Activated T-cell treated with anti-CD3 and anti-CD28 coated beads for 4 hours (primary cell): ENCODE results near the gene RELN.

Experiments used
- DNase-seq: peaks from one replicate; pipeline ENCODE4 v3.0.0-alpha.2; 2020

The RELN gene

DNA sequence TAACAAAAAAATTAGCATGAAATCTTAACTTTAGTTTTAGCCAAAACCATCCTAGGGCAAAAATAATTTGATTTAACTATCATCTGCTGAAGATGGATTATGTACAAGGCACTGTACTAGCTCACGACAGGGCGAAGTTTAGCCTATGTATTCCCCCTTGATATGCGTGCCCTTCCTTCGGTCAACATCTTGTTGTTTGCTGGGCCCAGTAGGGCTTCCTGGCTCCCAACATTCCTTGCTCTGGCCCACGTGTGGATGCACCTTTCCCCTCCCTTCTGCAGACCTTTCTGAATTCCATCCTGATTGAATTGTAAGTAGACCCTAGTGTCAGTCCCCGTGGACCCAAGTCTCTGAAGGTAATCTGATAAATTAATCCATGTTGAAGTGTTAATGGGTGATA lies 212.0 kb downstream of the RELN start:
- DNase-seq: no peak

DNA sequence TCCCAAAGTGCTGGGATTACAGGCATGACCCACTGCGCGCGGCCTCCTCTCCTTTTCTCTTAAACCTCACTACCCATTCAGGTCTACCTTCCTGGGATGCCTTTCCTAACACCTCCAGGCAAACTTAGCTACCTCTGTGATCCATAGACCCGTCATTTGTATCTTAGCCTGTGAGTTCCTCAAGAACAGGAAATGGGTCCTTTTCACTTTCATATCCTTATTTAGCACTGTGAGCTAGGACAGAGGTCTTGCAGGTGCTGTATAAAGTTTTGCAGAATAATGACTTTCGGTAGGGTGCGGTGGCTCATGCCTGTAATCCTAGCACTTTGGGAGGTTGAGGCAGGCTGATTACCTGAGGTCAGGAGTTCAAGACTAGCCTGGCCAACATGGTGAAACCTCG lies 215.7 kb downstream of the RELN start:
- no peak for DNase-seq

GRCh38 chr7:103772171-103772773 lies 217.2 kb downstream of the RELN start:
- no peak for DNase-seq

- no peak for DNase-seq
Observed at GRCh38 chr7:103771294-103771693, 218.2 kb downstream of the RELN start.

DNA sequence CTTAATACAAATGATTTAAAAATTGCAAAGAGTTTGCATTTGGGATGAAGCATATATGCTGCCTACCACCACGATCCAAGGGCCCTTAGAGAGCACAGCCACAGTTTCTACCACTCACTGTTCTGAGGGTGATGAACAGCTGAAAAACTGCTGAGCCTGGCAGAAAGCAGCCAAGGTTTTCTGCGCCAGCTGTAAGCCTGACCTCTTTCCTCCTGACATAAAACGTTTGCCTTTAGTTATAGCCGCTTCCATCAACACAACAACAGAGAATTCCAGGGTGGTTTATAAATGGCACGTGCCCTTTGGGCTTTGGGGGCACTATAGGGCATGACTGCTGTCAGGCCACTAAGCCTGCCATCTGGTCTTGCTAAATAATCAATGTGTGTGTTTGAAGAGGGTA lies 222.8 kb downstream of the RELN start:
- no peak for DNase-seq

DNA sequence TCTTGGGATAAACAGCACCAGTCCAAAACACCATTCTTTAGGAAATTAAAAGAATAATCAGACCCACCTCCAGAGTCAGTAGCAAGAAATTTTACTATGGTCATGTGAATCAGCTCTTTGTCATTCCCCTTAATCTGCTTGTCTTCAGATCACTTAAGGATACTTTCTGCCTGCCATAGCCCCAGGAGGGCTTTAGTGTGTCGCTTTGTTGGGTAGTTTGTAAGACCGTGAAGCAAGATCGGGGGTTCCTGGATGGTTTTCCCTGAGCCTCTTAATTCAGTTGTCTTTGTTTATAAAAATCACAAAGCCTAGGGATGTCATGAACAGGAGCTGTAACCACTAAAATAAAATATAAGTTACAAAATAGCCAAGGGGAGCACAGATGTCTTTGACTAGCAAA lies 223.6 kb downstream of the RELN start:
- DNase-seq: no peak

GRCh38 chr7:103764901-103765300 lies 224.6 kb downstream of the RELN start:
- DNase-seq: no peak

- no peak for DNase-seq
Observed at GRCh38 chr7:103762877-103763276, 226.6 kb downstream of the RELN start.

- no peak for DNase-seq
Observed at GRCh38 chr7:103762065-103762760, 227.2 kb downstream of the RELN start.

DNA sequence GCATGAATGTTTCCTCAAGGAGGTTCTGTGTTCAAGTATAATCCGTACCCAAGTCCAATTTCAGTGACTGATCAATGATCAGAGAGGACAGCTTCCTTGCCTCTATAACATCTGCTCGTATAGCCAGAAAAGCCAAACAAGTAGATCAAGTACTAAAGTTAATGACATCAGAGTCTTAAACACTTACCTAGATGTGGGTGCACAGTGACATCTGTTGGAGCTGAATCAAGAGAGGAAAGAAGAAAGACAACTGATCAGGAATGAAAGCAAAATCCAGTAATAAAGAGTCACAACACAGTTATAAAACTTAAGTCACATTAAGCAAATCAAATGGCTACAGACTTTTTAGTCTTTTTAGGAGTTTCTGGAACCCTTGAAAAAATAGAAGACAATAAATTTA lies 236.5 kb downstream of the RELN start:
- DNase-seq: no peak

- no peak for DNase-seq
Observed at GRCh38 chr7:103751311-103751880, 238.1 kb downstream of the RELN start.

DNA sequence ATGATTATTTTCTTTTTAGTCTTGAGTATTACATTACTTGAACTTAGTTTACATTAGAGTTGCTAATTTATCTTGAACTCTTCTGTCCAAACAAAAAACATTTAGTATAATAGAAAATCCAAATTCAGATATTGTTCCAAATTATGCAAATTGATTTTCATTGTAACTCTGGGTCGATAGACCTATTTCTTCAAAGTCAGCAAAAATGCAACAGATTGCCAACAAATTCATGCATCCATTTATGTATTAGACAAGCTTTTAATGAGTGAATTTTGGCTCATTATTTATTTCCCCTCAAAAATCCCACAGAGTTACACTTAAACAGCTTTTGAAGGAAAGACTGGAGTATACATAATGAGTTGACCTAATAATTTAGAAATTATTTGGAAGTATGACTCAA lies 240.8 kb downstream of the RELN start:
- no peak for DNase-seq

DNA sequence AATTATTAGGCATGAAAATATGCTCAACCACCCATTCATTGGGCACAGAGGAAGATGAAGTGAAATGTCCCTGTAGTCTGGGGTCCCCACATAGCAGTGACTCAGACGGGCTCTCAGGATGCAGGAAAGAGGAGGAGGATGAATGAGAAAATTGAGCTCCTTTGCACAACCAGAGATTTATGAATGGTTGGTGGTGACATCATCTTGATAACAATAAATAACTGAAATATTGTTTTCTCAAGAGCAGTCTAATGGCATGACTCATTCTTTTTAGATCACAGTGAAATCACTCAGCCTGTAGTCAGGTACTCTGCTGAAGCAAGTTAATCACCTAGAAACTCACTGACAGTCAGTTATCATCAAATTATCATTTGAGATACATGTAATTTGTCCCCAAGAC lies 254.1 kb downstream of the RELN start:
- DNase-seq: no peak

DNA sequence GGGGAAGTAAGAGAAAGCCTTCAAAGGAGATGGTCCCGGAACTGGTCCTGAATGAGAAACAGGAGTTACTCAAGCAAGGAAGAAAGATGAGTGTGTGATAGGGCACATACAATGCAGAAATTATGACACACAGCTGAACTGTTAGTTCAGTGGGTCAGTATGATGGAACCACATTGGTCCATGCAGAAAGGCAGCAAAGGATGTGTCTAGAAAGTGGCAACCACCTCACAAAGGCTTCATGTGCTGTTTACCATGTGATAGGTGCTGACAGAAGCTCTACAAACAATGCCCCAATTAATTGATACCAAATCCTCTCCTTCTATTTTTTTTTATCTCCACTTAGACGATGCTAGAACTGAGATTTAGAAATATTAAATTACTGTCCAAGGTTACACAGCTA lies 258.3 kb downstream of the RELN start:
- no peak for DNase-seq

- no peak for DNase-seq
Observed at GRCh38 chr7:103729026-103729425, 260.4 kb downstream of the RELN start.

DNA sequence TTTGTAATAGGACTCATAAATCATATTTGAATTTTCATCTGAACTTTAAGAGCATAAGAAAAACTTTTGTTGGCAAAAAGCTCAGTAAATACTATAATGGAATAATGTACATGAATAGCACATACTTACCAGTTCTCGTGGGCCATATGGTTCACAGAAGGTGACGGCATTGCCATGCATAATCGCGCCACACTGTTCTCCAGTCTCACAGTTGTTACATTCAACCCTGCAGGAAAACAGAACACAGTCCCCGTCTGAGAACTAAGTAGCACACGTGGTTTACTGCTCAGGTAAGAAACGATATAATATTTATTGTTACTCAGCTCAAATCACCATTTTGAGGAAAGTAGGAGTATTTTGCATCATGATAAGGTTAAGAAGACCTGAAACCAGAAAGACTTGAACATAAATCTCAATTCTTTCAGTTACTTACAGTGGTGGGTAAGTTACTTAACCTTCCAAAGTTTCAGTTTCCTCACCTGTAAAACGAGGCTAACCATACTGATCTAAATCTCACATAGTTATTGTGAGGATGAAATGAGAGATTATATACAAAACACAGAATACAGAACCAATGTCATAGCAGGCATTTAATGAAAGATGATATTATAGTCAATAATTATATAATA lies 261.4 kb downstream of the RELN start:
- DNase-seq: no peak

DNA sequence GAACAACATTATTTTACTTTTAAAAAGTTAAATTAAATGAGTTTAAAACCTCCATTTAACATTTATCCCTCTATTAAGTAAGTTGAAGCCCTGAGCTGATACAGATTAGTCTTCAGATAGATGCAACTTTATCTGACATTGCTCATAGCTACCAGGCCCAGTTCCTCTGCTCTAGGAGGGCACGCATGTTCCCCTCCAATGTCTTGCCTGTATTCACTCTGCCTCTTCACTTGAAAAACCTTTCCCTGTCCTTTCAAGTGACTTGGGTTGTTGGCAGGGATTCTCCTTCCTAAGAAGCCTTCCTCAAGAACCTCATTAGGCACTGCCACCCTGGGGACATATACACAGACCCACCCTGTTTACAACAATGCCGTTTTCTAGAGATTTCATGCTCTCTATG lies 270.4 kb downstream of the RELN start:
- DNase-seq: no peak

- no peak for DNase-seq
Observed at GRCh38 chr7:103718482-103719061, 270.9 kb downstream of the RELN start.

DNA sequence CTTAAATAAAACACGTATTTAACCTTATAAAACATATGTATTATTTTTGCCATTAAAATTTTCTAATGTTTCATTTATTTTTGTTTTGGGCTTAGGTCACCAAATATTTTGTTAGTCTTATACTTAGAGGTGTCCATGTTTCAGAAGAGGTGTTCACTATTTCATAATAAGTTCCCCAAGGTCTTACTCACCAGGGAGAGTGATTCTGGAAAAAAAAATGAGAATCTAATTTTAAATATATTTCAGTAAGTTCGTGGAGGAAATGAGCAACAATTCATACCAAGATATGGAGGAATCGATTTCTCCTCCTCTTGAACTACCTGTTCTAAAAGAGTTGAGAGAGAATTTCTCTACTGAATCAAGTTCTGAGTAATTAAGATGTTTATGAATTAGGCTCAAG lies 271.9 kb downstream of the RELN start:
- DNase-seq: no peak

GRCh38 chr7:103715376-103716120 lies 273.9 kb downstream of the RELN start:
- no peak for DNase-seq

DNA sequence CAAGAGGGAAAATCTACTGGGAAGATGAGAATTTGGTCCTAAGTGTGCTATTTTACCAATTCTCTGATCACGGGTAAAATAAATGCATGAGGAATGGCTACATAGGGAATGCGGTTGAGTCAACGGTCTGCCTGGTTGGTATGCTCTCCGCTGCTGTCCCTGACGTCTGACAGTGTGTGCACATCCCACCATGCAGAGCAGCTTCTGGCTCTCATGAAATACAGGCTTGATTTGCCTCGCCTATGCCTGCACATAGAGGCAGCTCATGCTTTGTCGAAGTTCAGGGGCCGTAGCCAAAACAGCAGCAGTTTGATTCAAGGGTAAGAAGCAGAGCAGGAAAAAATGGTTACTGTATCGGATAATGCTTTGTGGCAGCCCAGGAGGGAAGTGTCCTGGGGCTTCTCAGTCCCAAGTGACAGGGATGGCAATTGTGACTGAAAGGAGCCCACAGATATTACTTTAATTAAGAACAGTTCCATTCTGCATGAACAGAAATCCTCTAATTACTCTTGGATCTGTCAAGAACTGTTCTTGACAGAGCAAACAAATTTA lies 275.0 kb downstream of the RELN start:
- no peak for DNase-seq

DNA sequence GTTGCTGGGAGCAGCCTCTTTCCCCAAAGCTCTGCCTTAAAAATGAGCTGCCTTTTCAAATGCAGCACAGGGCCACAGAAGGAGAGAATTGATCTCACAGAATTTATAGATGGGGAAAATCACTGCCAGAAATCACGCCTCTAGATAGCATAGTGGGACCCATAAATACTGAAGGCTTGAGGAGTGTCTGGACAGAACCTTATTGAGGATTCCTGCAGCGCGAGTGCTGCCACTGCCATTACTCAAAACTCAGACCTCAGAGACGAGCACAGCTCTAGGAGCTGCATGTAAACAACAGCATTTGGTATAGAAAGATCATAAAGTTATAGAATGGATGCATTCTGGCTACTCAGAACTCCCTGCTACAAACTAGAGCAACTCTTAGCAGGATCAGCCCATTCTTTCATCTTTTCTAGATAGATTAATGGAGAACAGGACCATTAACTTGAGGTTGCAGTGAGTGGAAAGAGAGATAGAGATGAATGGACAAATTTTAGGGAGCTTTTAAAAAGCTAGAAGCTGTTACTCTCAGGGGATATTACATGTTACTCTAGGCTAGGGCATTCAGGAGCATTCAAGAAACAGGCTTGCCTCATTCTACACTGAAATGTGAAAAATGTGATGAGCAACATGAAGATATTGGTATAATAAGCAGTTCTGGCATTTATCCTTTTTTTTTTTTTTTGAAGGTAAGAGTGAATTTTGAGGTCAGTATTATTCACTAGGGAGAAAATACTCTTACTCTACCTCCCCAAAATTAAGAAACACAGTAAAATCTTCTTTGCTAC lies 276.3 kb downstream of the RELN start:
- DNase-seq: no peak
